HPDE6-E6E7 (cell line): Measurements from ENCODE around the gene PLCH2.

ENCODE experiments used
- DNase-seq: peaks from one replicate; pipeline ENCODE4 v3.0.0; 2011; ENCODE audit warnings: missing footprints; ENCODE audit errors: extremely low spot score

PLCH2 gene

DNA sequence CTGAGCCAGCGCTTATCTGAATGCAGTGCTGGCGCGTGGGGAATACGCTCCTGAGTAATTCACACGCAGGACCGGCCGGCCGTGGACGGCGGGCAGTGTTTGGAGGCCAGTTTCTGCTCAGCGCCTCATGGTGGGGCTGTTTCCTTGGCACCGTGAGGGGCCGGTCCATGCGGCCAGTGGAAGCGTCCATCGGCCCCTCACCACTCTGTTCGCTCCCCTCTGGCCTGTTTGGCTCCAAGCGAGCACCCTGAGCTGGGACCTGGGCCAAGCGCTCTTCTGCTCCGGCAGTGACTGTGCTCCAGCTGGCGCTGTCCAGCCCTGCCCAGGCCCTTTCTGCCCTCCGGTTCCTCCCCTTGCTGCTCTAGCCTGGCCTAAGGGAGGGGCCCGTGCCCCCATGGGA lies 16.3 kb upstream of the PLCH2 start:
- DNase-seq: no peak

DNA sequence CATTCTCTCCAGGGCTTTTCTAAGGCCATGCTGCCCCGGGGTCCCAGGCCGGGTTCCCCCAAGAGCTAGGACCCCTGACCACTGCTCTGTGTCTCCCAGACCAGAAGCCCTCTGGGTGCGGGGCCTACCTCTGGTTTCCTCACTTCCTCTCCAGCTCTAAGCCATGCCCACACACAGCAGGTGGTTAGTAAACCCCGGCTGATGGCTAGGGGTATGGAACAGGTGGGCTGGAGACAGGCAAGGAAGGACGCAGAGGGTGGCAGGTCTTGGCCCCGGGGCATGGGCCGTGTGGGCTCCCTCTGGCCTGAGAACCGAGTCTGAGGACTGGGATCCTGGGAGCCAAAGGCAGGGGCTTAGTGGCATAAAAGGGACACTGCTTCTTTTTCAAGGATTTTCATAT lies 15.9 kb upstream of the PLCH2 start:
- no peak for DNase-seq

DNA sequence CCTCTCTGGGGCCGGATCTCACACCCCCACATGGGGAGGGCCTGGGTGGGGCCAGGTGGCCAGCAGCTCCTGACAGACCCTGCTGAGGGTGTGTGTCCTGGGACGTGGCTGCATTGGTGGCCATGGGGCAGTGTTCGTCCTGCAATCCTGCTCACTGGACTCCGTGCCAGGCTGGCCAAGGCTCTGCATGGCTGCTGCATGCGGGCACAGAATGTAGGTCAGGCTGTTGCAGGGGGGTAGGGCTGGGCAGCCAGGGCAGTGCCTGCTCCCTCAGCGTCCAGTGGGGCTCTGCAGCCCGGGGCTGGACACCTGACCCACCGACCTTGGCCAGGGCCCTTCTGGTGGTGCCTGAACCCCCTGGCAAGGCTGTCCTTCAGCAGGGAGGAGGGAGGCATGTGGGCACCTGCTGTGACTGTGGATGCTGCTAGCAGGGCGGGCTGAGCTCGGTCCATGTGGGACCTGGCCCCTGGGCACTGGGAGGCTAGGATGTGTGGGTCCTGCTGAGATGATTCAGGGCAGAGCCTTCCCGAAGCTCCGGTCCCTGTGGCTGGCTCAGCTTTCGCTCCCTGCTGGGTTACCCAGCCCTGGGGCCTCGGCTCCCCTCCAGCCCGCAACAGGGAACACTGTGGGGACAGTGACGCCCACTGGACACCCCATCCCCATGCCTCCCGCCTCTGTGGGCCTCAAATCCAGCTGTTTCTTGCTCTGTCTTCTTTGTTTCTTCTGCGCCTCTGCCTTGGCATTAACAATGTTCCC lies 14.9 kb upstream of the PLCH2 start:
- no peak for DNase-seq

DNA sequence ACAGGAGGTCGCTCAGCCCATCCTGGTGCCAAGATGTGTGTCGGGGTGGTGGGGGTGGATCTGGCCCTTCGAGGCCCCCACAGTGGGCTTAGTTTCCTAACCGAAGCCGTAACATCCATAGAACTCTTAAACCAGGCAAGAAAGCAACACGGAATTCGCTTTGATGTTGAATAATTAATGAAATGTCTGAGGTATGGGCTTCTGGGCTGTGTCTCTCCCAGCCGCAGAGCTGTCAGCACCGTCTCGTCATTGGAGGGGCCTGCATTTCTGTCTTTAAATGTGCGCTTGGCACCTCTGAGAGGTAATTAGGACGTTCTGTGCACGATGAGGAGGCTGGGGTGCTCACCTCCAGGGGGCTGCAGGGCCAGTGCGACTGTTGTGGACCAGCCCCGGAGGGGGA lies 13.3 kb upstream of the PLCH2 start:
- no peak for DNase-seq

DNA sequence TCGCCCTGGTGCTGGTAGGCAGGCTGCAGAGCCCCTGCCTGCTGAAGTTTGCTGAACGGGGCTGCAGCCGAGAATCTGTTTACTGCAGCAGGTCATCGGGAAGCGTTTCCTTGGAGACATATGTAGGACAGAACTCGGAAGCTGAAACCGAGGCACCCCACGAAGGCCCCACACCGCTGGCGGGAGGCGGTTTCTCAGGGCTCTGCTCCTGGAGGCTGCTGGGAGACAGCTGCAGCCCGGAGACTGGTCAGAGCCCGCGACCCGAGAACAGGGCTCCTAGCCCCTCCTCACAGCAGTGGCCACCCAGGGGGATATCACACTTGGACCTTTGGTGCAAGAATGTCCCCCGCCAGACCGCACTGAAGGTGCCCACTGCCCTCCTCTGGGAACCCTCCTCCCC lies 12.7 kb upstream of the PLCH2 start:
- no peak for DNase-seq

DNA sequence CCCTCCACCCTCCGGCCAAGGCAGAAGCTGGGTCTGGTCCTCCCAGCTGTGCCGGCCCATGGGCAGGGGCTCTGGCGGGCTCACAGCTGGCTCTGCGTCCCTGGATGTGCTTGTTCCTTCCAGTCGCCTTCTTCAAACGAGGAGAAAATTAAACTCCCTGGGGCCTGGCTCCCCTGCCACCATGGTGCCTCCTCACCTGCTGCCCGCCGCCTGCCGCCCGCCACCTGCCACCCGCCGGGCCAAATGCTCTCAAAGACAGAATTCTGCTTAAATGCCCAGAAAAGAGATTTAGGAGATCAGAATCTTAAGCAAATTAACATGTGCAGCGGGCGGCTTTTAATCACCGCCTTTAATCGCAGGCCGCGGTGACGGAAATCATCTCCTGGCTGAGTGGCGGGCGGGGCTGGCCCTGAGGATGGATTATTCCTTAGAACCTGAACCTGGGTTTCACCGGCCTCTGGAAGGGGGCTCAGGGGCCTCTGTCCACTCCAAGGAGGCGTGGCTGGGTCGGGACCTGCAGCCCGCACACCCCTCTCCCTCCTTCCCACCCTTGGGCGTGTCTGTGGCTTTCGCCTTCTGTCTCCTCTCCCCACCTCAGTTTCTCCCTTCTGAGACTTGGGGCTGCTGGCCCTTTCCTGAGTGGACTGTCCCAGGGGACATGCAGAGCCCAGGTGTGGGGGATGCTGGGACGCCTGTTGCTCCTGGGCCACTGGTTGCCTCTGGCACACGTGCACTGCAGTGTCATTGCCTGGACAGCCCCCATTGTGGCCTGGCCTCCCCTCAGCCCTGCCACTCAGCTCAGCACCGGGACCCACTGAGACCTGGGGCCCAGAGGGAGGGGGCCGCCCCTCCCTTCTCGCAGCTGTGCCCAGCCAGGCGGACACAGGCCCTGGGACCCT lies 10.5 kb upstream of the PLCH2 start:
- DNase-seq: no peak

DNA sequence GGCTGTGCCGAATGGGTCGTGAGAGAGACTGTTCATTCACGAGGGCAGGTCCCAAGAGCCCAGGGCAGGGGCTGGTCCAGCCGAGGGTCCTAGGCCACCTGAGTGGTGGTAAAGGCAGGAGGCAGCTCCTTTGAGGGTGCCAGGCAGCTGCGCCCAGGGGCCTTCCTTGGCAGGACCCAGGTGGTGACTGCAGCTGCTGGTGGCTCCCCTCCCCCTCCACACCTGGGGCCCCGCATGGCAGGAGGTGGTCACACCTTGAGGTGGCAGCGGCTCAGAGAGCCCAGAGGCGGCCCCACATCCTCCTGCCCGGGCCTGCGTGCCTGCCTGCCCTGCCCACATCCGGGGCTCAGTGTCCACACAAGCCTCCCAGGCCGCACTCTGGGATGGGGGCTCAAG lies 9.8 kb upstream of the PLCH2 start:
- DNase-seq: no peak

DNA sequence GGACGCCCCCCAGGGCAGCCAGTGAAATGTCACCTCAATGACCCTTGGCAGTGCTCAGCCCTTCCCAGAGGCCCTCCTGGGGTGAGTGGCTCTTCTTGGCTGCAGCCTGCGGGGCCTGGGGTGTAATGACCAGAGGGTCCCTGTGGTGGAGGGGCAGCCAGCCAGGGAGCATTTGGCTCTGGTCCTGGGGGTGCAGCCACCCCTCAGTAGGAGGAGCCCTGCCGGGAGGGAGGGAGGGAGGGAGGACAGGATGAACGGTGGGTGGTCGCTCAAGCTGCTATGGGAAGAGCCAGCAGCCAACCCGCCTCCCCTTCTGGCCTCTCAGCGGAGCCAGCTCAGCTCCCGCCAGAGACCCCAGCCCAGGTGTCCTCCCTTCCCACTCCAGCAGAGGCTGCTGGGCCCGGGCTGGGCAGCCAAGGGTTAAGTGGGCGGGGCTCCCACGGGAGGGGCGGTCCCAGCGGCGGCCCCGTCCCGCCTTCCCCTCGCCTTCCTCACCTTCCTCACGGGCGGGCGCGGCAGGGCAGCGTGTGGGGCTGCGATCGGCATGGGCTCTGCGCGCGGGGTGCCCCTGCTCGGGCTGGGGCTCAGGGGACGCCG lies 9.0 kb upstream of the PLCH2 start:
- no peak for DNase-seq

DNA sequence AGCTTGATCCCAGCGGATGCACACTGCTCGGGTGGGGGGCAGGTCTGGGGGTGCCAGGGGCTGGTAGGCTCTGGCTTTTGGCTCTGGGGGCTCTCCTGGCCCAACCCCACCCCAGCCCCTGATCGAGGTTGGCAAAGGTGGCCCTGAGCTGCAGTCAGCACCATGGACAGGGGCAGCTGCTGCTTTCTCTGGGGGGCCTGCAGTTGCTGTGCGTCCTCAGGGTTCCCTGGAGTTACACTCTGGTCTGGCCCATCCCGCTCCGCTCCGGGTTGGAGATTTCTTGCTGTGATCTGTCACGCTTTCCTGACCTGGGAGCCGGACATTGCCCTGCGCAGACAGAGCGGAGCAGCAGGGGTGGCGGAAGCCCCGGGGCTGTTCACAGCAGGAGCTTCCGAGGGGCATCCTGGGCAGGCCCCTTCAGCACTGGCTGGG lies 8.0 kb upstream of the PLCH2 start:
- DNase-seq: no peak

DNA sequence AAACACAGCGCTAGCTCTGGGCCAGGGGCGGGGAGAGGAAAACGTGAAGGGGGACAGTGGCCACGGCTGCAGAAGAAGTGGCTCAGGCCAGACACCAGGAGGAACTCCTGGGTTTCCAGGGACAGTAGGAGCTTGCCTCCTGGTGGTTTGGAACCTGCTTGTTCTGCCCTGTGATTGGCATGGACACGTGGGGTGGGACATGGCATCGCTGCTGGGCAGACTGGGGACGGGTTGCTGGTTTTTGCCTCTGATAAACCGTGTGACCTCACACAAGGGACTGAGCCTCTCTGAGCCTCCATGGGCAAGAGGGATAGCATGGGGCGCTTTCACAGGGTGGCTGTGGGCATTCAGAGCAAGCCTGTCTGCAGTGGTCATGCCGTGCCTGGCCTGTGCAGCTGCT lies 7.5 kb upstream of the PLCH2 start:
- no peak for DNase-seq

DNA sequence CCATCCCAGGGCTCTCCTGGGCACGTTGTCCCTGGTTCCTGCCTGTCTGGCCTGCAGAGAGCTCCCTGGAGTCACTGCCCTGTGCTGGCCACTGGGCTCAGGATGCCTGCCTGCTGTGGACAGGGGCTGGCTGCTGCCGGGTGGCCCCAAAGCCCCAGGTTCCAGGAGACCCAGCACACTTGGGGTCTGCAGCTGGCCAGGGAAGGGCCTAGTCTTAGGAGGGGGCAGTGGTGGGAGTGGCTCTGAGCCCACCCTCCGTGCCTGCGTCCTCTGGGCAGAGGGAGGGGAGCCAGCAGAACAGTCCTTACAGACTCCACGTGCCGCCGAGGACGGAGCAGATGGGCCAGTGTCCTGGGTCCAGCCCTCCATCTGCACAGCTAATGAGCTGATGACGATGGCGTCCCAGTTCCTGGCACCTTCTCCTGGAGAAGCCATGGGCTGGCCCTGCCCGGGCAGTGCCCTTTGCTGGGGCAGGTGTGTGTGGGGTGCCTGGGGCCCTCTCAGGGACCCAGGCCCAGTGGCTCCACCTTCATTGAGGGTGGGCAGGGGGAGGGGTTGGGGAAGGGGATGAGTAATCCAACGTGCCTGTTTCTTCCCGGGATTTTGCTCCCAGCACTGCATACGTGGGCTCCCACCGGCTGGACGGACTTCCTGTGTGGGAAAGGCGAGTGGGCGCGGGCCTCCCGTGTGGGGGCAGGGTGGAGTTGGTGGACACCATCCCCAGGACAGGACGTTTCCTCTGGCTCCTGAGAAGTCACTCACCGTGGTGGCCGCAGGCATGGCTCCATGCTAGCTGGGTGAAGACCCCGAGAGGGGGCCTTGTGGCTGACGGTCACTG lies 6.8 kb upstream of the PLCH2 start:
- no peak for DNase-seq

DNA sequence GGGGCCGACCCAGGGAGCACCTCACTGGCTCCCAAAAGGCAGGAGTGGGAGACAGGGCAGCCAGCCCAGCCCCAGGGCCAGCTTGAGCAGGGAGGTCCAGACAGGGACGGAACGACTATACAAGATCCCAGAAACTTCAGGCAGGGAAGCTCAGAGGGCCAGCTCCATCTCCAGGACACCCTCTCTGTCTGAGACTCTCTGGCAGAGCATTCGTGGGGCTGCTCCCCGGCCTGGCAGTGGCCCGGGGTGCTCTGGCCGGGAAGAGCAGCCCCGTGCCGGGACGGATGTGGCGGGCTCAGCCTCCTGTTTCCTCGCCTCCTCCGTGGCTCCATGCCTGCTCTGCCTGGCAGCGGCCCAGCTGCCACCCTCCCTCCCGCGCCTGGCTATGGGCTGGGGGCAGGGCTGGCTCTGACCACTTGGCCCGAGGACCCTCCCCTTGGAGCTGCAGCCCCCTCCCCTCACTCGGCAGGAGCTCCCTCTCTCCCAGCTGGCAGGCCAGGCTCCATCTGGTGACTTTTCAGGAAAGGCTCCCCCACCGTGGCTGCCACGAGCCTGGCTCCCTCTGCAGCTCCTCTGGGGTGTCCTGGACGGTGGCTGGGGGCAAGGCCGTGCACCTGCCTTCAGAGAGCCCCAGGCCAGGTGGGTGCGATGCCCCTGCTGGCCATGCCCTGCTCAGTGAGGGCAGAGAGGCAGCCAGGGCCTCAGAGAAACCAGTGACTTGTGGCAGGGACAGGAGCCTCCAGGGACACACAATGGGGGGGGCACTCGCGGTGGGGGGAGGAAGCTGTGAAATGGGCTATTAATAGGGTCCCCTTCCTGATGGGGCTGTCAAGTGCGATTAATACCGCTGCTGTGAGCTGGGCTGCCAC lies 5.6 kb upstream of the PLCH2 start:
- DNase-seq: no peak

DNA sequence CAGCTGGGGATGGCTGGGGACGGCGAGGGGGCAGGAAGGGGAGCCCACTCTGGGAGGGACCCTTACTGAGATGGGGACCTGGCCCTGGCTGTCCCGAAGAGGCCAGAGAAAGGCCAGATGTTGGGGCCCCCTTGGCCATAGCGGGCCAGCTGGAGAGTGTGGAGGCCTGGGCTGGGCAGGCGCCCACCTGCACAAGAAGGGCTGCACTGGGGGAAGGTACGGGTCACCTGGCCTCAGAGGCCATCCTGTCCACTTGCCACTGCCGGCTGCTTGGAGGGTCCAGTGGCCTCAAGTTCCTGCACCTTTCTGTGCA lies 5.0 kb upstream of the PLCH2 start:
- DNase-seq: no peak

DNA sequence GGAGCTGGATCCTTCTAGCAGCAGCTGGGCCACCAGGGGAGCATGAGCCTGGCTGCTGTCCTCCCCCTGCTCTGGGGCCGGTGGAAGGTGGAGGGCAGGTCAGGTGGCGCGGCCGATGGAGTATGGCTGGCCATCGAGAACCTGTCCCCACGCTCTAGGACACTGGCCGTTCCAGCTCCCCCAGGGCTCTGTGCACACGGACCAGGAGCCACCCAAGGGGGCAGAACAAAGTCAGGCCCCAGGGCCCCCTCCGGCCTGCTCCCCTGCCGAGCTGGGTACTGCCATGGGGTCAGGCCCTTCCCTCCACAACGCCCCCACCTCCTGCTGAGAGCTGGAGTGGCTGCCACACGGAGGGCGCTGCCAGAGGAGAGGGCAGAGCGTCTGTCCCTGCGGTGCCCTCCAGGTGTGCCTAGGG lies 4.5 kb upstream of the PLCH2 start:
- no peak for DNase-seq

DNA sequence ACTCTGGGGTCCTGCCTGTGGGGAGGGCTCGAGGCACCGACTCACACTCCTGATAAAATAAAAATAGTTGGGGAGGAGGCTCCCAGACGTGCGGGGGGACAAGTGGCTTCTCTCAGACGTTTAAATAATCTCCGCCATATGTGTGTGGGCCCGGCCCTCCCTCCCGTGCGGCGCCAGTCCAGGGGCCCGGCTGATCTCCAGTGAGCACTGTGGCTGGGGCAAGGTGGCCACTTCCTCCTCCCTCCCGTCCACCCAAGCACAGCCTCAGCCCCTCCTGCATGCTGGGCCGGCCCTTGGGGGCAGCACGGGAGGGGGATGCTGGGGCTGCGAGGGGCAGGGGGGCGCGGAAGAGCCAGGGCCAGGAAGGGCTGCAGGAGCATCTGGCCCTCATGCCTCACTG lies 4.0 kb upstream of the PLCH2 start:
- no peak for DNase-seq

DNA sequence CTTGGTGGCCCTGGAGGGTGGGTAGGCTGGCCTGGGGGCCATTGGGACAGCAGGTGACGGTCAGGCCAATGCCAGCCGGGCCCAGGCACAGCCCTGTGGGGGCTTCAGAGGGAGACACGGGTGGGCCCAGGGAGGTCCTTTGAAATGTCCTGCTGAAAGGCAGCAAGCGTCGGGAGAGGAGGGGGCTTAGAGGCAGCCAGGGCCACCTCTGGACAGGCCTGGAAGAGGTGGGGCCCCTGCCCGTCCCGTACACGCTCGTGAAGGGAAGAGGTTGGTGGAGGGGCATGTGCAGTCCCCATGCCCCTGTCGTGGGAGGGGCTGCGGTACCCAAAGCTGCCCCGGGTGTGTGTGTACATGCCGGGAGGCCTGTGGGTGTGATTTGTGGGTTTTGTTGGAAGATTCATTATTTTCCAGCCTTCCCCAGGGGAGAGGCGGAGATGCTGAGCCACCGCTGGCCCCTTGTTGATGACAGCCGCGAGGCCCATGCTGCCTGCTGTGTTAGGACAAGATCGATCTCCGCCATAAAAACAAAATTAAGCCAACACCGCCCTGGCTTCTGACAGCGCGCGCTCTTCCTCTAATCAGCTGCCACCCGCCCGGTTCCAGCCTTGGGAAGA lies 3.4 kb upstream of the PLCH2 start:
- DNase-seq: no peak

DNA sequence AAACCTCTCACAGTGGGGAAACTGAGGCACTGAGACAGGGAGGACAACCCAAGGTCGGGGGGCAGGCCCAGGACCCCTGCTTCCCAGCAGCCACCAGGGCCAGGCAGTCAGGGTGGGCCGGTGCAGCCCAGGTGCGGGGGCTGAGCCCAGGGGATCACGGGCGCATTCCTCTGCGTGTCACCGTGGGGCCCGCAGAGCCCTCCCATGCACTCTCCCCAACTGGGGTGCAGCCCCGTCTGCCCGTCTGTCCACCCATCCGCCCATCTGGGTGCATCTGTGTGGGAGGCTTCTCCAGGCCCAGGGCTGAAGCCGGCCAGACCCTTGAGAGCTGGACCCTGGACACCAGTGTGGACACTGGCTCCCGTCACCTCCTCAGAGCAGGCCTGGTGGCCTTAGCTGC lies 2.9 kb upstream of the PLCH2 start:
- DNase-seq: no peak

DNA sequence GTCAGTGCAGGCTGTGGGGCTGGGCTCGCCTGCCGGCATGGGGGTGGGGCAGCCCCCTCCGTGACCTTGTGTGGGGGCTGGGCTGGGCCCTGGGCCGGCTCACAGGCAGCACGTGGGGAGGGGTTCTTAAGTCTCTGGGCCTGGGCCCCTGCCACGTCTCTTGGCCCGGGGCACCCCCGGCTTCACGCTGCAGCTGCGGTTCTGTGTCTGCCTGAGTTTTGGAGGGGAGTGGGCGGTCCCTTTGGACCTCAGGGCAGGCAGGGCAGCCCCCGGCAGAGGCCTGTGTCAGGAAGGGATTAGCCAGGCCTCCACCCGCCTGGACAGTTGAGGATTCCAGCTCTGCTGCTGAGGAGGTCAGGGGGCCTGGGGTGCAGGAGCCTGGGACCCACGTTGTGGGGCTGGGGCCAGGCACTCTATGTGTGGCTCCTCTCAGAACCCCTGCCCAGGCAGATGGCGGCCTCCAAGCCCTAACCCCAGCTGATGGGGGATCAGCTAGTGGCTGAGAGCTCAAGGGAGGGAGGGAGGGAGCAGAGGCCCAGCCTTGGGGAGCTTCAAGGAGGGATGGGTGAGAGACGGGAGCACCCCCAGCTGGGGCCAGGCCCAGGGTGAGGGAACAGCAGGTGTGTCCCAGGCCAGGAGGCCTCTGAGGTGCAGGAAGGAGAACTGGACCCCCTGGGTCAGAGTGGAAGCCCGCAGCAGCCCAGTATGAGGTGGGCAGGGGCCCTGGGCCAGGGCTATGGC lies 1.8 kb upstream of the PLCH2 start:
- DNase-seq: no peak

DNA sequence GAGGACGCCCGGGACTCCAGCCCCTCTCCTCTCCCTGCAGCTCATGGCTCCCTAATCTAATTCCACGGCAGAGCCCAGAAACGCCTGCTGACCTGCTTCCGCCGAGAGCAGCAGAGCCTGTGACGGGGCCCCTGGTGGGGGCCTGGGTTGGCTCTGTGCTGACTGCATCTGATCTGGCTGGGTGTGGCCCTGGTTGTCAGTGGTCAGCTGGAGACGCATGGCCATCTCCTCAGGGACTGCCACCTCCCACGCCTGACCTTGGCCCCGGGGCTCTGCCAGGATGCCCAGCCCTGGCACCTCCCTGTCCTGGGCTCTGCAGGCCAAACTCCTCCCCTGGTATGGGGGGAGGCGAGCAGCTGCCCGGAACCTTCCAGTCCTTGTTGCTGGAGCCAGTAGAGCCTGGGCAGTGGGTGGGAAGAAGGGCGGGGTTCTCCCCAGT lies 1.1 kb upstream of the PLCH2 start:
- DNase-seq: no peak

DNA sequence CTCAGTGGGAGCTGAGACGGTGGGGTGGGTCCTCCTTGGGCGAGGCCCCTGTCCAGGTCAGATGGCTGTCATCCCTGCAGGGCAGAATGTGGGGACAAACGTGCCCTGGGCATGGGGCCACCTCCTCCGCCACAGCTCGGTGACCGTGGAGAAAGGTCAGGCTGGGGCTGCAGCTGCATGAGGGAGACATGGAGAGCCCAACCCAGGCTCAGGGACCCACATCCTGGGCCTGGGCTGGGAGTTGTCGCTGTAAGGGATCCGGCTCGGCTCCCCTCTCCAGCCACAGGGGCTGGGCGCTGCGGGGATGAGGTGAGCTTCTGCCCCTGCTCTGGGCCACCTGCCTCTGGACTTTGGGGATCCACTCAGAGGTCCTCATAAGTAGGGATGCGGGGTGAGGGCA lies 518 bp upstream of the PLCH2 start:
- DNase-seq: no peak
